ENCODE measurements around the gene POMGNT1. TPM values are rescaled to one million over a fixed set of nuclear protein-coding genes. Genes with fewer than 3 reads are reported as not detected.

POMGNT1 gene
- total and polyA plus RNA-seq, 2 of the 8 experiments (the other 6 are each of a cell fraction or from before 2014, with no cell fraction given) = 28.0 to 40.3 TPM

DNA sequence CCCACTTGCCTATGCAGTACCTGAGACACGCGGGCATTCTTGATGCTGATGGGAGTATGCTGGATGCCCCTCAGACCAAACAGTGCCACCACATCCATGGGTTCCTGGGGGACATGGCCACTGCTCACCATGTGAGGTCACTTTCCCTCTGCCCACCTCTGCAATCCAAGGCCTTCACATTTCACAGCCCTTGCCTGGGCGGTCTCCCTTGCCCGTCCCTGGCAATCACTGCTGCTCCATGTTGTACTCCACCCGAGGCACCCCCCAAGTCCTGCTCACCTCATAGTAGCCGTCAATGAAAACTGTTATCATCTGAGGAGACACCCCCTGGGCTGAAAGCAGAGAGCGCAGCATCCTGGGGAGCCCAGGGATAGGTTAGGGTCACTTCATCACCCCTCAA, 4.9 kb downstream of the POMGNT1 start:
- H3K23ac ChIP-seq (ENCODE audit: insufficient read length) = no peak overlapping the region
- H2AK5ac ChIP-seq (ENCODE audit: low read depth, low read length) = no peak overlapping the region
- H3K79me2 ChIP-seq (ENCODE audit: control insufficient read depth in 1 of 2, insufficient read depth in 2 of 2, low read length in 2 of 2) = no peaks in the 10 kb centered on the region
- peaks cover 3% of the 10 kb centered on the region; the same call in 1 of the 2 replicates for H3K23me2 ChIP-seq (ENCODE audit: low read depth, low read length)
- H3K56ac ChIP-seq (replicated peaks; ENCODE audit: insufficient read length, low read depth, low read length) = no peak overlapping the region
- no peaks in the 10 kb centered on the region for H3K79me1 ChIP-seq (ENCODE audit: low read depth, low read length)
- no peak overlapping the region for H3K4me3 ChIP-seq (ENCODE audit: extremely low read depth in 1 of 4, insufficient read depth in 2 of 4, low read depth in 3 of 4, low read length in 4 of 4)
- H2BK12ac ChIP-seq (ENCODE audit: low read depth, low read length) = no peak overlapping the region
- peaks cover 0 to 3% of the 10 kb centered on the region in 2 experiments for H4K20me1 ChIP-seq (replicated peaks in 1 of 2; ENCODE audit: control insufficient read depth in 1 of 2, insufficient read depth in 2 of 2, low read length in 2 of 2)
- no peaks in the 10 kb centered on the region for H3K9me3 ChIP-seq (ENCODE audit: insufficient read depth in 2 of 2, low read depth in 1 of 2, low read length in 1 of 2)
- peaks cover 0 to 11% (median 9%) of the 10 kb centered on the region in 4 experiments; a peak in 5 of 8 replicates for H3K36me3 ChIP-seq (ENCODE audit: control insufficient read depth in 2 of 4, insufficient read depth in 4 of 4, low read length in 3 of 4)
- no peak overlapping the region for H3K14ac ChIP-seq (ENCODE audit: insufficient read length)
- FAIRE-seq = no peak
- H3K18ac ChIP-seq (ENCODE audit: extremely low read depth, low read length) = no peak overlapping the region
- DNase-seq (ENCODE audit: low read depth in 1 of 2, low spot score in 2 of 2) = no peak
- ChIA-PET CTCF (ENCODE audit: partially characterized antibody) (interaction anchor here (0.6 to 5.8 kb wide), 7 partner anchors 9 to 157 kb away, joined by 3 to 35 read pairs (median 4); no protein-coding TSS in a partner anchor), POLR2A (ENCODE audit: partially characterized antibody) (interaction anchor here (1.2 to 2.3 kb wide), 4 partner anchors 10 to 18 kb away, joined by 3 to 8 read pairs (median 4); partner anchors contain the start of gene LURAP1)
- H3K27me3 ChIP-seq (replicated peaks in 1 of 4; ENCODE audit: control insufficient read depth in 3 of 4, extremely low read depth in 1 of 4, insufficient read depth in 3 of 4, low read length in 3 of 4) = no peaks in the 10 kb centered on the region
- 0 out of 2 replicates have a peak overlapping the region, but pooled peaks have one; percentile 29 for H4K8ac ChIP-seq (ENCODE audit: extremely low read depth, insufficient read depth, low read length)
- no peak overlapping the region for H3K27ac ChIP-seq (ENCODE audit: low read depth, low read length)
- no peak overlapping the region for H2BK20ac ChIP-seq (ENCODE audit: low read length)
- H2BK15ac ChIP-seq (ENCODE audit: low read length) = no peak overlapping the region
- H4K91ac ChIP-seq (replicated peaks; ENCODE audit: insufficient read length, low read length) = no peak overlapping the region
- H2BK5ac ChIP-seq (ENCODE audit: low read depth, low read length) = no peak overlapping the region
- no peak overlapping the region for H3K9ac ChIP-seq (replicated peaks in 1 of 4; ENCODE audit: extremely low read depth in 1 of 4, low read depth in 3 of 4, low read length in 3 of 4)
- H2AFZ ChIP-seq (ENCODE audit: low read length) = no peak overlapping the region
- H3K4me1 ChIP-seq (replicated peaks in 1 of 4; ENCODE audit: control insufficient read depth in 3 of 4, insufficient read depth in 4 of 4, low read length in 3 of 4) = peaks cover 0 to 6% (median 4%) of the 10 kb centered on the region in 4 experiments; a peak in 5 of 7 replicates
- no peak for TF ChIP-seq RNF2 (IDR thresholded peaks at IDR 0.05; ENCODE audit: borderline replicate concordance, low read depth, low read length, missing control alignments, poor library complexity, severe bottlenecking)
- no peak for TF ChIP-seq SP4 (IDR thresholded peaks at IDR 0.05; ENCODE audit: low read length)
- no peak for TF ChIP-seq HDAC2 (IDR thresholded peaks at IDR 0.05; ENCODE audit: borderline replicate concordance in 1 of 2, low read depth in 2 of 2, low read length in 2 of 2)
- no peak overlapping the region for H2BK120ac ChIP-seq (replicated peaks; ENCODE audit: low read depth, low read length)
- WGBS, 2 experiments (ENCODE audit: extremely low coverage in 1 of 2, insufficient coverage in 1 of 2, insufficient read length in 1 of 2, insufficient replicate concordance in 2 of 2, low coverage in 1 of 2, low lambda C conversion rate in 2 of 2, missing lambda C conversion rate in 1 of 2) = 89% methylated on average over 7 of the region's 7 CpGs; no CpG with 5 or more reads in 1 of the 2 experiments
- H3K4me2 ChIP-seq (ENCODE audit: insufficient read depth in 1 of 2, low read depth in 2 of 2, low read length in 2 of 2) = no peak overlapping the region
- no peak overlapping the region for H3K4ac ChIP-seq (replicated peaks; ENCODE audit: insufficient read length, low read depth, low read length)
- H4K5ac ChIP-seq (ENCODE audit: insufficient read length, low read depth, low read length) = no peak overlapping the region
